RWPE2 (cell line): Measurements from ENCODE around the gene ALS2.
A peak's percentile ranks its signal among the peaks of the same experiment; 100 is the strongest.

Experiments
- ATAC-seq: fragments of 200-7000 bp; cut with Tn5 transposase; 3 replicates; pipeline ENCODE4 v1.9.1; 2021; ENCODE audit warnings: low read depth
- DNase-seq: peaks from one replicate; pipeline ENCODE4 v3.0.0-alpha.2; 2020; ENCODE audit warnings: low spot score
- H3K27ac ChIP-seq: fragments of 450-650 bp; 2 replicates; pipeline ENCODE4 v1.5.1; 2017; ENCODE audit warnings: mild to moderate bottlenecking; ENCODE audit not compliant: poor library complexity, severe bottlenecking
- H3K27me3 ChIP-seq: fragments of 250-450 bp; sonication (Bioruptor Pico); 2 replicates; pipeline ENCODE4 v1.5.1; 2021; ENCODE audit warnings: mild to moderate bottlenecking, moderate library complexity; ENCODE audit not compliant: insufficient read depth, poor library complexity, severe bottlenecking
- H3K36me3 ChIP-seq: fragments of 250-450 bp; sonication (Bioruptor Pico); 2 replicates; pipeline ENCODE4 v1.5.1; 2020; ENCODE audit warnings: low read depth, mild to moderate bottlenecking, moderate library complexity
- H3K4me1 ChIP-seq: fragments of 250-450 bp; sonication (Bioruptor Pico); 2 replicates; pipeline ENCODE4 v1.5.1; 2021; ENCODE audit warnings: mild to moderate bottlenecking, moderate library complexity; ENCODE audit not compliant: insufficient read depth, poor library complexity, severe bottlenecking
- H3K4me3 ChIP-seq: fragments of 250-450 bp; sonication (Bioruptor Pico); 2 replicates; pipeline ENCODE4 v1.5.1; 2021; ENCODE audit warnings: mild to moderate bottlenecking, moderate library complexity; ENCODE audit not compliant: severe bottlenecking
- H3K9me3 ChIP-seq: fragments of 250-450 bp; sonication (Bioruptor Pico); 2 replicates; pipeline ENCODE4 v1.5.1; 2021; ENCODE audit warnings: mild to moderate bottlenecking, moderate library complexity; ENCODE audit not compliant: severe bottlenecking
- TF ChIP-seq, protein P1 (sequence below): fragments of 450-650 bp; IDR thresholded peaks from one replicate; pipeline ENCODE4 v1.5.1; 2017; ENCODE audit warnings: mild to moderate bottlenecking, moderate library complexity; ENCODE audit not compliant: poor library complexity, severe bottlenecking

ALS2 gene

DNA sequence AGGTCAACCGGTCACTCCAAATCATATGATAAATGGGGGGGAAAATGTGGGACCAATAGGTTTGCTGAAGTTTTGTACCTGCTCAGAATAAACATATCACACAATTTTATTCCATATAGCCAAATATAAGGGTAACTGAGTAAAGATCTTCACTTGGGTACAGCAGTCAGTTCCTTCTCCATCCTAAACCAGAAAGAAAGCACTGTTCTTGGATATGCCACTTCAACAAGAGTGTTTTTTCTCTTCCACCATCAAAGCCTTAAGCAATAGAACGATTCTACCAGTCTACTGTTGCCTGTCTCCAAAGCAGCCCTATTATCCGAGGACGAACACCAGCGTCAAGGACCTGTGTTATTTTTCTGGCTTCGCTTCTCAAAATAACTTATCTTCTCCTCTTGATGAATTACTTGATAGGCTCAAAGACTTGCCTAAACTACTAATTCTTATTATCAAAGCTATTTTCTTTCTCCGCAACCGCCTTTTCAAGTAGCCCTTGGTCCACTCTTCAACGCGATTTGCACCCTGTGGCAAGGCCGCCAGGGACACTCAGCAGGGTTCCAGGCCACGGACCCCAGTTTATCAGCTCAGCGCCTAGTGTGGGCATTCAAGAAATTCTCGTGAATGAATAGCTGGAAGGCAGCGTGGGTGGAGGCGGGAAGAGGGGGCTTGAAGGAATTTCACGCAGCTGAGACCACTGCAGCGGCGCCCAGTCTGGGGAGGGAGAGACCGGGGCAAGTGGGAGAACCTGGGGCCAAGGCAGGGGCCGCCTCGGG, 646 bp downstream of the ALS2 start:
- ATAC-seq (peak; percentile 20), DNase-seq (no peak)
- peak overlapping the region; percentile 53 for H3K27ac ChIP-seq
- peak overlapping the region; percentile 68 for H3K4me3 ChIP-seq
- H3K9me3 ChIP-seq = no peaks in the 10 kb centered on the region
- peaks cover 29% of the 10 kb centered on the region for H3K4me1 ChIP-seq
- H3K36me3 ChIP-seq = no peaks in the 10 kb centered on the region
- no peaks in the 10 kb centered on the region for H3K27me3 ChIP-seq
- TF ChIP-seq, protein P1, sequence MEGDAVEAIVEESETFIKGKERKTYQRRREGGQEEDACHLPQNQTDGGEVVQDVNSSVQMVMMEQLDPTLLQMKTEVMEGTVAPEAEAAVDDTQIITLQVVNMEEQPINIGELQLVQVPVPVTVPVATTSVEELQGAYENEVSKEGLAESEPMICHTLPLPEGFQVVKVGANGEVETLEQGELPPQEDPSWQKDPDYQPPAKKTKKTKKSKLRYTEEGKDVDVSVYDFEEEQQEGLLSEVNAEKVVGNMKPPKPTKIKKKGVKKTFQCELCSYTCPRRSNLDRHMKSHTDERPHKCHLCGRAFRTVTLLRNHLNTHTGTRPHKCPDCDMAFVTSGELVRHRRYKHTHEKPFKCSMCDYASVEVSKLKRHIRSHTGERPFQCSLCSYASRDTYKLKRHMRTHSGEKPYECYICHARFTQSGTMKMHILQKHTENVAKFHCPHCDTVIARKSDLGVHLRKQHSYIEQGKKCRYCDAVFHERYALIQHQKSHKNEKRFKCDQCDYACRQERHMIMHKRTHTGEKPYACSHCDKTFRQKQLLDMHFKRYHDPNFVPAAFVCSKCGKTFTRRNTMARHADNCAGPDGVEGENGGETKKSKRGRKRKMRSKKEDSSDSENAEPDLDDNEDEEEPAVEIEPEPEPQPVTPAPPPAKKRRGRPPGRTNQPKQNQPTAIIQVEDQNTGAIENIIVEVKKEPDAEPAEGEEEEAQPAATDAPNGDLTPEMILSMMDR = no peak

GRCh38 chr2:201777869-201778268, 2.9 kb downstream of the ALS2 start:
- no peak overlapping the region for H3K27ac ChIP-seq
- no peak for ATAC-seq
- H3K4me1 ChIP-seq = peaks cover 37% of the 10 kb centered on the region

GRCh38 chr2:201777043-201777442, 3.7 kb downstream of the ALS2 start:
- no peaks in the 10 kb centered on the region for H3K9me3 ChIP-seq
- 0 out of 2 replicates have a peak, but pooled peaks cover 2% of the 10 kb centered on the region for H3K36me3 ChIP-seq
- TF ChIP-seq, protein P1 = no peak
- no peaks in the 10 kb centered on the region for H3K27me3 ChIP-seq
- no peak overlapping the region for H3K27ac ChIP-seq
- H3K4me1 ChIP-seq = peaks cover 37% of the 10 kb centered on the region
- ATAC-seq = no peak
- no peak for DNase-seq
- H3K4me3 ChIP-seq = no peak overlapping the region

More at GRCh38 chr2:201777869-201778268, 2.9 kb downstream of the ALS2 start:
- H3K9me3 ChIP-seq = no peaks in the 10 kb centered on the region
- no peak for DNase-seq
- TF ChIP-seq, protein P1 = no peak
- no peaks in the 10 kb centered on the region for H3K27me3 ChIP-seq
- no peak overlapping the region for H3K4me3 ChIP-seq
- 0 out of 2 replicates have a peak, but pooled peaks cover 2% of the 10 kb centered on the region for H3K36me3 ChIP-seq

DNA sequence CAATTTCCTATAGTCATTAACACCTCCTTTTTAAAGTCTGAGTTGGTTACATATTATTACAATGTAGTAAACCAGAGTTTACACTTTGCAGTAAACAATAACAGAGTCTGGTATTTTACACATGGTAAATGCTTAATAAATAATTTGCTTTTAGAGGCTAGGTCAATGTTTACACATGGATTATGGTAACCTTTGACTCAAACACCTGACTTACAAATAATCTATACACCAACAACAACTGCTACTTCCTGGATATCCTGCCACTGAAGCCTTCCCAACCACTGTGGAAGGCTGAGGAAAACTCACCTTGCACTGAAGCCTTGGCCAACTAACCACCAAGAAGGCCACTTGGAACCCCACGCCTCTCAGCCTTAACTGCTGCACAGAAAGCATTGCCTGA, 5.4 kb downstream of the ALS2 start:
- Histone ChIP-seq H3K9me3 (no peaks in the 10 kb centered on the region), H3K27me3 (no peaks in the 10 kb centered on the region), H3K27ac (no peak overlapping the region), H3K4me3 (no peak overlapping the region), H3K36me3 (peaks cover 2% of the 10 kb centered on the region; the same call in 1 of the 2 replicates), H3K4me1 (peaks cover 37% of the 10 kb centered on the region)
- TF ChIP-seq, protein P1 = no peak
- ATAC-seq (no peak), DNase-seq (no peak)

GRCh38 chr2:201774546-201774945, 6.2 kb downstream of the ALS2 start:
- peaks cover 37% of the 10 kb centered on the region for H3K4me1 ChIP-seq
- DNase-seq (no peak), ATAC-seq (peak; percentile 21; the same call in 1 of the 3 replicates)
- no peak overlapping the region for H3K27ac ChIP-seq
- TF ChIP-seq, protein P1 = no peak
- no peak overlapping the region for H3K4me3 ChIP-seq
- peaks cover 2% of the 10 kb centered on the region; the same call in 1 of the 2 replicates for H3K36me3 ChIP-seq
- no peaks in the 10 kb centered on the region for H3K27me3 ChIP-seq
- no peaks in the 10 kb centered on the region for H3K9me3 ChIP-seq
